Kidney capillary endothelial cell (primary cell): ENCODE results near the gene TMEM18.

Experiments
- DNase-seq: peaks from one replicate; pipeline ENCODE4 v3.0.0-alpha.2; 2018; ENCODE audit warnings: low spot score

The TMEM18 gene

GRCh38 chr2:650343-651310, 26.6 kb downstream of the TMEM18 start:
- no peak for DNase-seq

DNA sequence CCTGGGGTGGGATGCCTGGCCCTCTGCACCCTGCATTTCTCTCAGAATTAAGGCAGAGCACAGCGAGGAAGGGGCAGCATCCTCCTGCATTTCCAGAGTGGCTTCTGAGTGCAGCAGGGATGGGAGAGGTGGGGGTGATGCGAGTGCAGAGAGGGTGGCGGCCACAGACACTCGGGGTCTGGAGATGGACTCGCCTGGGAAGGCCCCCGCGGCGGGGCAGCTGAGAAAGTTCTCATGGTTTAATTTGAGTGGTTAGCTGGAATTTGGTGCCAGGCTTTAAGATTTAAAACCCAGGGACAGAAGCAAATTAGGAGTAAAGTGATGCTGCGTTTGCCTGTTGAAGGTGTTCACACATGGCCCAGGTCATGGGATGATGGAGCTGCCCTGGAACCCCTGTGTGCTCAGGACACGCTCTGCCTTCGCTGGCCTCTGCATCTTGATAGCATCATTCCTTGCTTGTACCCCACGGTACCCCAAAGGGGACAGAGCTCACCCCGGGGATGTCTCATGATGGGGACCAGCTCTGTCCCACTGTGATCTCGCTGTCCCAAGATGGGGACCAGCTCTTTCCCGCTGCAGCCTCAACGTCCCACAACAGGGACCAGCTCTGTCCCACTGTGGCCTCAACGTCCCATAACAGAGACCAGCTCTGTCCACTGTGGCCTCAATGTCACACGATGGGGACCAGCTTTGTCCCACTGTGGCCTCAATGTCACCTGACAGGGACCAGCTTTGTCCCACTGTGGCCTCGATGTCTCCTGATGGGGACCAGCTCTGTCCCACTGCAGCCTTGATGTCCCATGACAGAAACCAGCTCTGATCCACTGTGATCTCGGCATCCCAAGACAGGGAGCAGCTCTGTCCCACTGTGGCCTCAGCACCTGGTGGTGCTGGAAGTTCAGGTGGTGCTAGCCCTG, 27.5 kb downstream of the TMEM18 start:
- no peak for DNase-seq

GRCh38 chr2:648476-649424, 28.5 kb downstream of the TMEM18 start:
- no peak for DNase-seq

DNA sequence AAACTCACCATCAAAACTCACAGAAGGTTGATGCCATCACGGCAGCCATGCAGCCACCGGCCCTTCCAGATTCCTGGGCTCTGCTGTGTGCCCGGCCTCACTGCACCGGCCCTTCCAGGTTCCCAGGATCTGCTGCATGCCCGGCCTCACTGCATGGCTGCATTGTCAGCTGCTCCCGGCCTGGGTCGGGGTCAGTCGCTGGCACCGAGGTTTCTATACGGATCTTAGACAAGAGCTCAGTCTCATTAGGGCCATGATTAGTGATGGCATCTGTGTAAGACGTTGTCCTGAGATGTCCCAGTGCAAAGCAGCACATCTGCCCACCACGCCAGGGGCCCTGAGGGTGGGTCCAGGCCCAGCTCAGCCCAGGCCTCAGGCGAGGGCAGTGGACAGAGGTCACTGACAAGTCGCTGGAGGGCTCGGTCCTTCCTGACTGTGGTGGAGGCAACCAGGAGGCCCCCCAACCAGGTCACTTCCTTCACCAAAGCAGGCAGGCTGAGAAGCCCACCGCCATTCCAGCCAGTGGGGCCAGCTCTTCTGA, 29.4 kb downstream of the TMEM18 start:
- DNase-seq: no peak

DNA sequence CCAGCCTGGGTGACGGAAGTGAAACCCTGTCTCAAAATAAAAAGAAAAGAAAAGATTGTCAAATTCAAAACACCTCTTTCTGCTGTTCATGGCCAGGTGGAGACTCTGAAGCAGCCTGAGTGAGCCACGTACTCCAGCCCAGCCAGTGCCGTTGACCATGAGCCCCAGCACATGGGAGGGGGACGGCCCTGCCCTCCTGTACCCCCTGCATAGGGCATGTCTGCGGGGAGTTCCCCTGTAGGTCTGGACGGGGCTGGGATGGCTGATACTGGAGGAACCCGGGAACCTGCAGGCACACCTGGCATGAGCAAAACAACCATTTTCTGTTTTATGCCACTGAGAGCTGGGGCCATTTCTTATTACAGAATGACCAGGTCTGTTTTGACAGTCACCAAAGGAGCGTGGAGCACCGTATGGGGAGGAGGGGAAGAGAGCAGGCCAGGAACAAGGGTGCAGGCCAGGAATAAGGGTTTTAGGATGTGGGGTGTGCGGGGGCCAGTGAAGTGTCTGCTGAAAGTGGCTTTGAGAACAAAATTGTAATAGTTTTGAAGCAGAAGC, 30.1 kb downstream of the TMEM18 start:
- no peak for DNase-seq

DNA sequence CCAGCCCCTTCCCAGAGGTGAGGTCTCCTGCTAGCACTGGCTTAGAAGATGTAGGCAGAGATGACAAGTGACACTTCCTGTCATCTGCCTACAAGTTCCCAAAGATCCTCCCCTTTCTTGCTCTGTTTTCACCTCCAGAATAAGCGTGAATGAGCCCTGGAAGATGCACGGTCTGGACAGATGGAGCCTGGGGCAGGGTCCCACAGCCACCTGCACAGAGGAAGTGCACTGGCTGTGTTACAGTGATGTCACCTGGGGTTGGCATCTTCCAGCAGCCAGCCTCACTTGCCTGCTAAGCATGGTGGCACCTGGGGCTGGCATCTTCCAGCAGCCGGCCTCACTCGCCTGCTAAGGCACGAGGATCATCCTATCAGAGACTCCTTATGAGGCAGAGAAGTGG, 32.3 kb downstream of the TMEM18 start:
- no peak for DNase-seq

GRCh38 chr2:643761-644160, 33.4 kb downstream of the TMEM18 start:
- no peak for DNase-seq

GRCh38 chr2:643334-643733, 33.9 kb downstream of the TMEM18 start:
- no peak for DNase-seq

GRCh38 chr2:641872-642815, 35.1 kb downstream of the TMEM18 start:
- DNase-seq: no peak

- no peak for DNase-seq
Observed at GRCh38 chr2:641164-641871, 35.9 kb downstream of the TMEM18 start.

GRCh38 chr2:639703-640102, 37.5 kb downstream of the TMEM18 start:
- no peak for DNase-seq

GRCh38 chr2:637804-638203, 39.4 kb downstream of the TMEM18 start:
- no peak for DNase-seq

DNA sequence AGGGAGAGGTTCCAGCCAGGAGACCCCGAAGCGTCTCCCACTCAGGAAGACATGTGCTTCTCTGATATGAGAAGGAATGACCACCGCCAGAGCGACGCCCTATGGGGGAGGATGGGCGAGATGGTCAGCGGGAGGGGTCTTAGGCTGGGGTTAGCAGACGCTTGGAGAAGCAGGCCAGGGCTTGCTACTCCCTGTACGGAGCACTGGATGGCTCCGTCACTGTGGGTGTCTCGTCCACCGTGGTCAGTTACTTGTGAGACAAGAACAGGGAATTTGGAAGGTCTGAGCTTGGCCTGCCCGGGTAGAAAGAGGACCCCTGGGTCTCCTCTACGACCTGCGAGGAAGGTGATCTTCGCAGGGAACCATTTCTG, 39.8 kb downstream of the TMEM18 start:
- DNase-seq: no peak

DNA sequence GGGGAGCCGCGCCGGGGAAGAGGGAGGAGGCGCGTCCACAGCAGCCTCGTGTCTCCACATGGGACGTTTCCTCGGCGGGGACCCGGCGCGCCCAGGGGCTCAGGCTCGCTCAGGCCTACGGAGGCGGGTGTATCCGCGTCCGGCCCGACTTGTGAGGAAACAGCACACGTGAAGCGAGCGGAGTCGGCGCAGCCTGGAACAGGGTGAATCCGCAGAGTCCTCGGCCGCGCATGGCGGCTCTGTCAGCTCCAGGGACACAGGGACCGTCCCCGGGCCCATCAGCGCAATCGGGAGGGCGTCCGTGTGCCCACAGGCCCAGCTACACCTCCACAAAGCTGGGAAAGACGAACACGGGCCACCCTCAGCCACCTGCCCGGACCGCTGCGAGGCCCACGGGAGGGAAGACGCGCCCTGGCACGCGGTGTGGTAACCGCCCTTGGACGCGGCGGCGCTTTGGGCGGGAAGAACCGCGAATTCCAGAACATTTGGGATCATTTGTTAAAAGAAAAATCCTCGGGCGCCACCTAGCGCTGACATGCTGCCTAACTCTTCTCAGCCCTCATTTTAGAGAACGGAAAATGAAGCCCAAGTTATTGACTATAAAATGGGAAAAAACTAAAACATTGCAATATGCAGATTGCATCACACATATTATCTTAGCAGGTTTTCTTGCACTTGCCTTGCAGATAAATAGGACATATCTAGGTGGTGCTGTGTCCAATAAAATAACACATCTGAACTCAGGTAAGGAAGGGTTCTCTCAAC, 40.4 kb downstream of the TMEM18 start:
- peak; percentile 50 for DNase-seq

GRCh38 chr2:635687-636621, 41.3 kb downstream of the TMEM18 start:
- DNase-seq: no peak

GRCh38 chr2:634636-635388, 42.4 kb downstream of the TMEM18 start:
- DNase-seq: no peak

GRCh38 chr2:634041-634440, 43.2 kb downstream of the TMEM18 start:
- no peak for DNase-seq
